Astrocyte of the spinal cord (primary cell): ENCODE data around the gene PROK2.

ENCODE experiments used
- DNase-seq: peaks from one replicate; pipeline ENCODE4 v3.0.0; 2011; ENCODE audit warnings: low read depth, low spot score
- H3K4me3 ChIP-seq: 2 replicates; pipeline ENCODE4 v1.5.1; 2011; ENCODE audit warnings: low read depth, mild to moderate bottlenecking, low read length, moderate library complexity
- CTCF ChIP-seq: IDR thresholded peaks from 2 replicates; pipeline ENCODE4 v1.5.1; 2012; ENCODE audit warnings: low read depth, mild to moderate bottlenecking, low read length, inconsistent platforms
- in situ Hi-C: cut with HindIII; loops from 2 replicates; pipeline ENCODE4 v1.10.0; 2017; ENCODE audit warnings: low sequenced_read_pairs

Gene PROK2

GRCh38 chr3:71771884-71772283, 13.1 kb downstream of the PROK2 start:
- H3K4me3 ChIP-seq: no peak overlapping the region
- TF ChIP-seq CTCF: no peak
- DNase-seq: no peak
- in situ Hi-C loops: no loop called here

- TF ChIP-seq CTCF: no peak
- no peak overlapping the region for H3K4me3 ChIP-seq
- in situ Hi-C loops: no loop called here
- no peak for DNase-seq
Observed at GRCh38 chr3:71771126-71771525, 13.8 kb downstream of the PROK2 start.

- no peak overlapping the region for H3K4me3 ChIP-seq
- DNase-seq: no peak
- TF ChIP-seq CTCF: no peak
- in situ Hi-C loops: no loop called here
Observed at GRCh38 chr3:71763426-71763825, 21.5 kb downstream of the PROK2 start.

GRCh38 chr3:71760140-71760539, 24.8 kb downstream of the PROK2 start:
- no peak for TF ChIP-seq CTCF
- in situ Hi-C loops: no loop called here
- H3K4me3 ChIP-seq: no peak overlapping the region
- no peak for DNase-seq

GRCh38 chr3:71759401-71759800, 25.5 kb downstream of the PROK2 start:
- no peak for DNase-seq
- in situ Hi-C loops: no loop called here
- no peak for TF ChIP-seq CTCF
- H3K4me3 ChIP-seq: no peak overlapping the region

- no peak for DNase-seq
- in situ Hi-C loops: no loop called here
- no peak for TF ChIP-seq CTCF
- H3K4me3 ChIP-seq: no peak overlapping the region
Observed at GRCh38 chr3:71758091-71758490, 26.9 kb downstream of the PROK2 start.
